Urinary bladder (tissue), 4 donors: Measurements from ENCODE around the gene TBXAS1. TPM values are rescaled to one million over a fixed set of nuclear protein-coding genes. Genes with fewer than 3 reads are reported as not detected.
"Not testable (repeated sequence)": the region's sequence is repeated elsewhere in the genome, so short reads cannot be mapped to it uniquely, and the experiment has no call there.

Experiments used
- DNase-seq: peaks from one replicate; pipeline ENCODE4 v3.0.0-alpha.2; 2015; ENCODE audit errors: extremely low spot score
- H3K27ac ChIP-seq: one replicate; pipeline ENCODE4 v1.5.1; 2013; ENCODE audit warnings: low read depth, mild to moderate bottlenecking, moderate library complexity
- H3K36me3 ChIP-seq: one replicate; pipeline ENCODE4 v1.6.1; 2013; ENCODE audit warnings: mild to moderate bottlenecking, moderate library complexity; ENCODE audit not compliant: insufficient read depth
- H3K4me1 ChIP-seq: one replicate; pipeline ENCODE4 v1.6.1; 2013; ENCODE audit warnings: mild to moderate bottlenecking, moderate library complexity; ENCODE audit not compliant: insufficient read depth
- H3K4me3 ChIP-seq: one replicate; pipeline ENCODE4 v1.5.1; 2013; ENCODE audit warnings: low read depth, low read length
- WGBS: extraction: QIAGEN DNeasy Blood & Tissue Kit; methylation state at CpG from one replicate; pipeline ENCODE4 v1.1.7; 2013; 5-methylcytosine and 5-hydroxymethylcytosine counted together
- polyA plus RNA-seq: library from polyadenylated mRNA; stranded (reverse); fragments of 200-250 nt; gene quantifications from one replicate; pipeline ENCODE4 v1.2.3, GENCODE V29; 2013
- total RNA-seq: library from RNA; depleted of rRNA; stranded (reverse); fragments of >200 nt; gene quantifications from one replicate; pipeline ENCODE4 v1.2.3, GENCODE V29; 2014
- donor health status: healthy with polysubstance abuse.
- donor health status: healthy.

Gene TBXAS1
- total and polyA plus RNA-seq, 2 donors: 8.6 to 12.2 TPM

- Histone ChIP-seq H3K36me3 (no peaks in the 10 kb centered on the region), H3K4me3 (no peak overlapping the region), H3K27ac (no peak overlapping the region), H3K4me1 (no peaks in the 10 kb centered on the region)
- no peak for DNase-seq
- 72% methylated on average over 11 of the region's 11 CpGs for WGBS
Measured at GRCh38 chr7:139913021-139913844, 84.2 kb downstream of the TBXAS1 start.

GRCh38 chr7:139913845-139914135 lies 84.7 kb downstream of the TBXAS1 start:
- DNase-seq: no peak
- 81% methylated on average over 4 of the region's 4 CpGs for WGBS
- no peaks in the 10 kb centered on the region for H3K36me3 ChIP-seq
- no peak overlapping the region for H3K27ac ChIP-seq
- no peaks in the 10 kb centered on the region for H3K4me1 ChIP-seq
- H3K4me3 ChIP-seq: no peak overlapping the region

DNA sequence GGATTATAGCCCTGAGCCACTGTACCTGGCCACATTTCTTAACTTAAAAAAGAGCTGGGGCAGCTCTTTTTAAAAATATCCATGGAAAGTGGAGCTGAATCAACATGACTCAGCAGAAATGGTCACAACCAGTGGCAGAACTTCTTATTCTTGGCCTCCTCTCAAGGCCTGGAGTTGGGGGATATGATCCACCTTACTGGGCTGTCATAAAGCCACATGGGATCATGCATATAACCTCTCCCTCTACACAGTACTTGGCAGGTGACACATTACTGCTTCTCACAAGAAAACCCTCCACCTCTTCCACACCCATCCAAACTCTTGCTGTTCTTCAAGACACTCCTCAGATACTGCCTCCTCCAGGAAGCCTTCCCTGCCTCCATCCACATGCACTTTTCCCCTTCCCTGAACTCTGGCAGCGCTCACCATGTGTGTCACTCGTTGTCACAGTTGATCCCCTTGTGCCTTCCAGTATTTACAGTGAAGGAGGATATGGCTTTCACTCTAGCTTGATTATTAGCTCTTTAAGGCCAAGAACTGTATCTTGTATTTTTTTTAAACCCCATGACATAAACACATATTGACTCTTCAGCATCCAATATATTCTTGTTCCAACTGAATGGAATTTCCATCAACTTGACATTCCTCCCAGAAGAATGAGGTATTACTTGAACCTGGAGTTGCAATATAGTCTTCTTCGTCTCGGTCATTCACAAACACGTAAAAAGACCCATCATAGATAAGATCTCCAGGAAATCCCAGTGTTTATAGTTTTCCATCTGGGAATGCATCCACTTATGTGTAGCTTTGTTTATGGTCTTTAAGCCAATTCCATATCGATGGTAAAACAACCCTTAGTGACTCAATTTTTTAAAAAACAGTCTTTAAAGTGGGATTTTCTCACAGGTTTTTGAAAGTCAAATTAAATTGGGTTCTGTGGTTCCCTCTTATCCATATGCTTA lies 85.5 kb downstream of the TBXAS1 start:
- DNase-seq: no peak
- Histone ChIP-seq H3K4me1 (no peaks in the 10 kb centered on the region), H3K4me3 (no peak overlapping the region), H3K27ac (no peak overlapping the region), H3K36me3 (no peaks in the 10 kb centered on the region)
- 60% methylated on average over 6 of the region's 6 CpGs for WGBS

DNA sequence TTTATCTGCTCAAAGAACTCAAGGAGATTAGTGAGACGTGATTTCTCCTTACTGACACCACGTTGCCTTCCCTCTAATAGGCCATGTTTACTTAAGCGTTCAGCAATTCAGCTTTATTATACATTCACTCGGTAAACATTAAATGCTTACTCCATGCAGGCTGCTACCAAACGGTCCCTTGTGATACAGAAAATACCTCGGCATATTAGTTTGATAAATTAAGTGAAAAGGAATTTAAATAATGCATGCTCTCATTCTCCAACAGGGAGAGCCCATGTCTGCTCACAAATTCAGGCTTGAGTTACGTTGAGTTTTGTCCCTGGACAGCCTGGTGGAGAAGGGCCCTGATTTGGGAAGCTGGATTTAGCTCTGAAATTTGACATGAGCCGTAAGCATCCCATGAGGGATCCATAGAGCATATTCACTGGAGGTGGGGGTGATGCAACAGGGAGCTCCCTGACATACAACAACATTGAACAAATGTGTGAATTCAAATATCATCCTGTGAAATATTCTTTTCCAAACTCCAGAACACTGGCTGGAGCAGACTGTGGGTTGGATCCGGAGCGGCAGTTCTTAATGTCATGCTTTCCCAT lies 86.3 kb downstream of the TBXAS1 start:
- 51% methylated on average over 10 of the region's 10 CpGs for WGBS
- H3K4me3 ChIP-seq: no peak overlapping the region
- H3K27ac ChIP-seq: peak overlapping the region; percentile 45
- DNase-seq: no peak
- no peaks in the 10 kb centered on the region for H3K4me1 ChIP-seq
- no peaks in the 10 kb centered on the region for H3K36me3 ChIP-seq

DNA sequence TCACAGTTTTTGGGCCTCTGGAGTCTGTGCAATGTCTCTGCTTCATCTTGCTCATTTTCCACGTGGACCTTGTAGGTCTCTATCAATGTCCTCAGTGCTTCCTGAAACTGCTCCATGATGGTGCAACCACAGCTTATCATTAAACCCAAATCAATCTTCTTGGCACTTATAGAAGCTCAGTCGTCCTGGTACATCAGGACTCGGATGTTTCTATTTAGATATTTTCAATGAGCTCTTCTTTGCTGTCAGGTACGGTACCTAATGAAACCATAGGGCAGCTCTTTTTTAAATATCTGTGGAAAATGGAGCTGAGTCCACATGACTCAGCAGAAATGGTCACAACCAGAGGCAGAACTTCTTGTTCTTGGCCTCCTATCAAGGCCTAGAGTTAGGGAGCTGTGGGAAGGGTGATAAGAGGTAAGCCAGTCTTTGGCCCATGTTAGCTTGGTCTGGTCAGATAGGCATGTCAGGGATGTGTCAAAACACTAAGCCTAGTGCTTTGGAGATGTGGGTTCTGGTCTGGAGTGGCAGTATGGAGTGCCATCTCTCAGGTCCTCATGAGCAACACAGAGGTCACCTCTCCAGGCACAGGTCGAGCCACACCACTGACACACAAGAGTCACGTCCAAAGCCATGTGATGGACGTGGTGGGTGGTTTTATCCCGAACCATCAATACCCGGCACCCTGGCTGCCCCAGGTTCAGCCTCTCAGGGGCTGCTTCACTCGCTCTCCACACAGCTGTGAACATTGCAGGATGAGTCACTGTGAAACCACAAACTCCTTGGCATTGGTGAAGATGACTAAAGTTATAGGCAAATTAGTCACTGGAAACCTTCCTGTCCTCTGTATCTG lies 87.0 kb downstream of the TBXAS1 start:
- 62% methylated on average over 10 of the region's 10 CpGs for WGBS
- H3K4me3 ChIP-seq: no peak overlapping the region
- DNase-seq: no peak
- peak overlapping the region; percentile 51 for H3K27ac ChIP-seq
- H3K36me3 ChIP-seq: no peaks in the 10 kb centered on the region
- no peaks in the 10 kb centered on the region for H3K4me1 ChIP-seq

DNA sequence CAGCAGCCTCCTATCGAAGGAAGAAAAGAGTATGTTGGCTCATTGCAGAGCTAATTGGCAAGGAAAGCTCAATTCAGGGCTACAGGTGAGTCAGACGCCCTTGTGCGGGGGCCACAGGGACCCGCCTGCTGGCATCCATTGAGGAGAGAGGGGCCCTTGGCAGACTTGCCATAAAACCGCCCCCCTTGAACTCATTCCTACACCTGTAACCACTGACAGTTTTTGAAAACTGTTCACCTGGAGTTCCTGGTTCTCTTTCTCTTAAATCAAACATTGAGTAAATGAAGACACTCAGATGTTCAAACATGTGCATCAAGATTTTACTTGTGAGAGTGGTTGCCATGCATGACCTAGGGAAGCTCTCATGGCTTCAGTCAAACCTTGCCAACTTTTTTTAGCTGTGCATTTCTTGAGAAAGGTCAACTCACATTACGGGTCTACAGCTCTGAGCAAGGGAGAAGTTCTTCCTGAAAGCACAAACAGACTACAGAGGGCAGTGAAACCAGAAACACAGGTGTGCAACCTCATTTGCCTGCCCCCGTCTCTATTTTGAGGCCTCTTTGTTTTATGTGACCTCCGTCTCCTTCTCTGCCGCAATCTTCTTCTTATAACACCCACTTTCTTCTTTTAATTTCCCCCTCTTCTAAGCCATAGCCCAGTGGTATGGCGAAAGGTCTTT lies 87.8 kb downstream of the TBXAS1 start:
- no peak for DNase-seq
- H3K27ac ChIP-seq: no peak overlapping the region
- H3K36me3 ChIP-seq: no peaks in the 10 kb centered on the region
- no peak overlapping the region for H3K4me3 ChIP-seq
- 75% methylated on average over 10 of the region's 10 CpGs for whole genome bisulfite sequencing
- H3K4me1 ChIP-seq: no peaks in the 10 kb centered on the region

- Histone ChIP-seq H3K27ac (no peak overlapping the region), H3K4me1 (no peaks in the 10 kb centered on the region), H3K4me3 (no peak overlapping the region), H3K36me3 (no peaks in the 10 kb centered on the region)
- DNase-seq: no peak
- WGBS: 62% methylated on average over 2 of the region's 2 CpGs
Measured at GRCh38 chr7:139917851-139918250, 88.8 kb downstream of the TBXAS1 start.

DNA sequence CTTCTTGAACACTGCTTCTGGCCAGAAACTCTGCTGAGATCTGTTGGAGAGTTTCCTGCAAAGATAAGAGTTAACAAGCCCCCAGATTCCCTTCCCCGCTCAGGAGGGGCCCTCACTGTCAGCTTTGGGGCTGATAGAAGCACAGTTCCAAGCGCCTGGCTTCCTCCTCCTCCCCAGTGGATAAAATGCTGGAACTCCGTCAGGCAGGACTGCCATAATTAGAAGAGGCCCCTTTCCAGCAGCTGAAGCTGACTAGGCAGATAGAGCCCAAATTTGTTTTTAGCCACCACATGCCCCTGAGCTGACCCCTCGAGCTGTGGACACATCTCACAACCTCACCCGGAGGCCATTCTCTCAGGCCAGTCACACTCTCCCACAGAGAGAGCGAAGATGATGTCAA lies 89.4 kb downstream of the TBXAS1 start:
- Histone ChIP-seq H3K4me1 (no peaks in the 10 kb centered on the region), H3K36me3 (no peaks in the 10 kb centered on the region), H3K27ac (no peak overlapping the region), H3K4me3 (no peak overlapping the region)
- 25% methylated on average over 6 of the region's 6 CpGs for WGBS
- DNase-seq: peak; percentile 11

DNA sequence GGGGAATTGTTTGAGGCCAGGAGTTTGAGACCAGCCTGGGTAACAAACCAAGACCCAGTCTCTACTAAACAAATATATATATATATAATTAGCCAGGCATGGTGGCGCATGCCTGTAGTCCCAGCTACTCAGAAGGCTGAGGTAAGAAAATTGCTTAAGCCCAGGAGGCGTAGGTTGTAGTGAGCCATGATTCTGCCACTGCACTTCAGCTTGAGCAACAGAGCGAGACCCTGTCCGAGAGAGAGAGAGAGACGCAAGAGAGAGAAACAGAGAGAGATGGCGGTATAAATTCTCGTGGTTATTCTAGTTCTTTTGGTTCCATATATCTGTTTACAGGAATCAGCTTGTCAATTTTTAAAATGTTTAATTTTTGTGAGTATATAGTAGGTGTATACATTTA lies 94.0 kb downstream of the TBXAS1 start:
- no peak for DNase-seq
- Histone ChIP-seq H3K4me3 (no peak overlapping the region), H3K4me1 (no peaks in the 10 kb centered on the region), H3K36me3 (no peaks in the 10 kb centered on the region), H3K27ac (no peak overlapping the region)
- 90% methylated on average over 7 of the region's 7 CpGs for WGBS

DNA sequence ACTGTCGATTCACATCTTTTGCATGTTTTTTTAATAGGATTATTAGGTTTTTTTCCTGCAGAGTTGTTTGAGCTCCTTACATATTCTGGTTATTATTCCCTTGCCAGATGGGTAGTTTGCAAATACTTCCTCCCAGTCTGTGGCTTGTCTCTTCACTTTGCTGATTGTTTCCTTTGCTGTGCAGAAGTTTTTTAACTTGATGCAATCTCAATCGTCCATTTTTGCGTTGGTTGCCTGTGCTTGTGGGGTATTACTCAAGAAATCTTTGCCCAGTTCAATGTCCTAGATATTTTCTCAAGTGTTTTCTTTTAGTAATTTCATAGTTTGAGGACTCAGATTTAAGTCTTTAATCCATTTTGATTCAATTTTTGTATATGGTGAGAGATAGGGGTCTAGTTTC lies 95.4 kb downstream of the TBXAS1 start:
- DNase-seq: no peak
- Histone ChIP-seq H3K36me3 (no peaks in the 10 kb centered on the region), H3K27ac (no peak overlapping the region), H3K4me1 (no peaks in the 10 kb centered on the region), H3K4me3 (no peak overlapping the region)
- 75% methylated on average over 3 of the region's 3 CpGs for WGBS

DNA sequence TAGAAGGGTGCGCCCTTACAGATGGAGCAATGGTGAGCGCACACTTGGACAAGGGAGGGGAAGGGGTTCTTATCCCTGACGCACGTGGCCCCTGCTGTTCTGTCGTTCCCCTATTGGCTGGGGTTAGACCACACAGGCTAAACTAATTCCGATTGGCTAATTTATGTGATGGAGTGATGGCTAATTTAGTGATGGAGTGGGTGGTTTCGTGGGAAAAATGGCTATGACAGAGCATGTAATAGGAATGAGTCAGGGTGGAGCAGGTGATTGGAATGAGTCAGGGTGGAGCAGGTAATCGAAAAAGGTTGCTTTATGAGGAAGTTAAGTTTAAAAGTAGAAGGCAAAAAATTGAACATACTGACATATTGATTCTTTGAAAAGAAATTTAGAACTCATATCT lies 100.2 kb downstream of the TBXAS1 start:
- DNase-seq, H3K4me1 ChIP-seq, H3K27ac ChIP-seq, H3K4me3 ChIP-seq, H3K36me3 ChIP-seq: not testable (repeated sequence)
- WGBS: 93% methylated on average over 8 of the region's 8 CpGs

- no peaks in the 10 kb centered on the region for H3K36me3 ChIP-seq
- DNase-seq: no peak
- H3K4me3 ChIP-seq: no peak overlapping the region
- H3K27ac ChIP-seq: no peak overlapping the region
- no peaks in the 10 kb centered on the region for H3K4me1 ChIP-seq
- WGBS: 91% methylated on average over 6 of the region's 6 CpGs
Measured at GRCh38 chr7:139930286-139930965, 101.4 kb downstream of the TBXAS1 start.
